Endothelial cell of umbilical vein (primary cell): ENCODE results near the gene ATP8A1. TPM values are rescaled to one million over a fixed set of nuclear protein-coding genes. Genes with fewer than 3 reads are reported as not detected.

Experiments used
- BruUV-seq: library from RNA; stranded (reverse); fragments of 400-500 nt; replicated peaks from 2 replicates; lab custom pipeline; 2021; lab: Mats Ljungman, UMichigan
- CTCF ChIA-PET: fragments of 300-600, 350-600 bp; sonication (Branson Sonifier 250); formaldehyde crosslinking; loops from one replicate; lab custom pipeline; 2021; ENCODE audit warnings: antibody characterized with exemption, inconsistent platforms; lab: Charles Lee
- POLR2A ChIA-PET: fragments of 300-600, 350-600 bp; sonication (Branson Sonifier 250); formaldehyde crosslinking; loops from one replicate; lab custom pipeline; 2021; ENCODE audit warnings: antibody characterized with exemption, inconsistent platforms; lab: Charles Lee
- DNase-seq: peaks from one replicate; pipeline ENCODE4 v3.0.0-alpha.2; 2011; ENCODE audit warnings: low read depth, low spot score
- FAIRE-seq: peaks from 2 replicates; lab custom pipeline; 2011; peaks lifted over from hg19 to GRCh38; lab: Jason Lieb, UNC
- H2AFZ ChIP-seq: 2 replicates; pipeline ENCODE4 v1.6.0; 2012; ENCODE audit warnings: low read depth, low read length, control low read depth, inconsistent platforms
- H3K27ac ChIP-seq: 2 replicates; pipeline ENCODE4 v1.5.1; 2011; ENCODE audit warnings: low read depth, mild to moderate bottlenecking, control low read depth, low read length, moderate library complexity; ENCODE audit not compliant: insufficient read depth
- H3K27me3 ChIP-seq, 2 experiments: 2 replicates each; pipeline versions ENCODE4 v1.6.0 to v1.6.1; 2011; ENCODE audit warnings: low read length in 2 of 2, mixed read lengths in 1 of 2; ENCODE audit not compliant: control insufficient read depth in 2 of 2, insufficient read depth in 2 of 2
- H3K36me3 ChIP-seq, 2 experiments: 2 replicates in 1 of 2; 3 replicates in 1 of 2; pipeline ENCODE4 v1.5.1; 2011; ENCODE audit warnings: low read length in 2 of 2, mild to moderate bottlenecking in 1 of 2, moderate library complexity in 1 of 2; ENCODE audit not compliant: control insufficient read depth in 2 of 2, insufficient read depth in 2 of 2; ENCODE audit errors: extremely low read depth in 1 of 2
- H3K4me1 ChIP-seq: 3 replicates; pipeline ENCODE4 v1.5.1; 2011; ENCODE audit warnings: mild to moderate bottlenecking, low read length; ENCODE audit not compliant: control insufficient read depth, insufficient read depth; ENCODE audit errors: extremely low read depth
- H3K4me2 ChIP-seq: 2 replicates; pipeline ENCODE4 v1.6.1; 2011; ENCODE audit warnings: low read length, control low read depth, mixed read lengths; ENCODE audit not compliant: insufficient read depth
- H3K4me3 ChIP-seq, 3 experiments: fragments of 200-600 bp in 1 of 3; sonication (generic), shearing (Covaris generic) in 1 of 3; replicated peaks in 1 of 3; 2 replicates each; pipeline ENCODE4 v1.5.1; 2011 to 2016; ENCODE audit warnings: control low read depth in 3 of 3, low read length in 3 of 3, mild to moderate bottlenecking in 2 of 3, inconsistent platforms in 1 of 3, low read depth in 1 of 3, moderate library complexity in 1 of 3; ENCODE audit not compliant: insufficient read depth in 1 of 3
- H3K79me2 ChIP-seq: 2 replicates; pipeline ENCODE4 v1.6.0; 2012; ENCODE audit warnings: low read length, inconsistent platforms; ENCODE audit not compliant: control insufficient read depth, insufficient read depth
- H3K9ac ChIP-seq: replicated peaks from 2 replicates; pipeline ENCODE3; 2011; ENCODE audit warnings: low read length, control low read depth; ENCODE audit not compliant: insufficient read depth; ENCODE audit errors: extremely low read depth
- H3K9me1 ChIP-seq: replicated peaks from 3 replicates; pipeline ENCODE4 v1.6.0; 2011; ENCODE audit warnings: mild to moderate bottlenecking, low read length; ENCODE audit not compliant: control insufficient read depth, insufficient read depth; ENCODE audit errors: extremely low read depth
- H3K9me3 ChIP-seq: replicated peaks from 2 replicates; pipeline ENCODE4 v1.5.1; 2012; ENCODE audit warnings: low read length, inconsistent platforms; ENCODE audit not compliant: control insufficient read depth, insufficient read depth
- H4K20me1 ChIP-seq: replicated peaks from 2 replicates; pipeline ENCODE3; 2011; ENCODE audit warnings: mild to moderate bottlenecking, low read length; ENCODE audit not compliant: control insufficient read depth, insufficient read depth; ENCODE audit errors: extremely low read depth
- CTCF ChIP-seq, 2 donors: IDR thresholded peaks; 1 replicate in 1 of 2; 2 replicates in 1 of 2; pipeline ENCODE4 v1.5.1; 2011; ENCODE audit warnings: low read length in 2 of 2, mild to moderate bottlenecking in 2 of 2, moderate library complexity in 2 of 2, control low read depth in 1 of 2, inconsistent platforms in 1 of 2, low read depth in 1 of 2; ENCODE audit not compliant: insufficient read depth in 1 of 2; ENCODE audit errors: extremely low read depth in 1 of 2
- EZH2 ChIP-seq: IDR thresholded peaks from 2 replicates; pipeline ENCODE4 v1.6.1; 2012; ENCODE audit warnings: borderline replicate concordance, low read depth, mild to moderate bottlenecking, moderate library complexity, low read length, inconsistent platforms; ENCODE audit not compliant: severe bottlenecking
- FOS ChIP-seq: IDR thresholded peaks from 2 replicates; pipeline ENCODE4 v1.6.1; 2011; ENCODE audit warnings: mild to moderate bottlenecking, low read length, moderate library complexity, borderline replicate concordance; ENCODE audit not compliant: insufficient read depth
- GATA2 ChIP-seq: IDR thresholded peaks from 2 replicates; pipeline ENCODE4 v1.7.0; 2011; ENCODE audit warnings: low read depth, mild to moderate bottlenecking, moderate library complexity, mixed read lengths, low read length; ENCODE audit not compliant: insufficient read length, insufficient read depth
- JUN ChIP-seq: IDR thresholded peaks from 2 replicates; pipeline ENCODE4 v1.6.1; 2011; ENCODE audit warnings: borderline replicate concordance, low read depth; ENCODE audit not compliant: insufficient read length, insufficient read depth
- MAX ChIP-seq: IDR thresholded peaks from 2 replicates; pipeline ENCODE4 v1.6.1; 2011; ENCODE audit not compliant: insufficient read depth, insufficient read length
- MYC ChIP-seq: IDR thresholded peaks from one replicate; pipeline ENCODE4 v1.6.1; 2011; ENCODE audit warnings: mild to moderate bottlenecking, low read depth, low read length
- POLR2AphosphoS5 ChIP-seq: IDR thresholded peaks from 2 replicates; pipeline ENCODE4 v1.6.1; 2012; ENCODE audit warnings: low read depth, mild to moderate bottlenecking, control low read depth, low read length, moderate library complexity; ENCODE audit not compliant: insufficient read depth
- dilution Hi-C: fragments of 300-500 bp; cut with MboI; formaldehyde crosslinking; loops from one replicate; pipeline ENCODE4 v1.15.0; 2019; ENCODE audit warnings: low sequenced_read_pairs; ENCODE audit not compliant: extremely low pct_ligation_motif_present
- intact Hi-C: fragments of 100-400 bp; cut with micrococcal nuclease; formaldehyde crosslinking; loops from one replicate; pipeline ENCODE4 v1.10.0; 2022
- polyA plus RNA-seq, 4 experiments: library from polyadenylated mRNA; depleted of rRNA in 3 of 4; stranded (reverse) in 3 of 4; unstranded in 1 of 4; fragments of >200 nt; gene quantifications; 2 replicates each; pipeline versions ENCODE4 v1.2.1 to v1.2.3, GENCODE V29; 2011 to 2012; ENCODE audit warnings: missing spikeins in 1 of 4
- total RNA-seq: library from RNA; stranded (reverse); gene quantifications from 2 replicates; pipeline ENCODE4 v1.2.3, GENCODE V29; 2021

ATP8A1 gene
- total and polyA plus RNA-seq, 2 donors (not counting 3 experiments of a cell fraction or from before 2014, with no cell fraction given) = 0.97 to 11.5 TPM

DNA sequence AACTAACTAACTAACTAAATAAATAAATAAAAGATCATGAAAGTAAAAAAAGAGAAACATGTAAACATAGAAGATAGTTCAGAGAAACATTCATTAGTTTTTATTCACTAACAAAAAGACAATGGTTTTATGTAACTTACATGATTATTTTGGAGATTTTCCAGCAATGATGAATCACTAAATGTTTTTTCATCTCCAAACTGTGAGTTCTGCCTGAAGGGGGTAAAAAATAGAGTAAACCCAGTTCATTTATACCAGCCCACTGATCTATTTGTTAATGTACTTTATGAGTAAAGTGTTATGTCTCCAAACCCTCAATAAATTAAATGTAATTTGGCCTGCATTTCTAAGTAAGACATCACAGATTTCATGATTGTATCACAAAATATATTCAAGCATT, 101.1 kb downstream of the ATP8A1 start:
- CTCF ChIA-PET = no interaction called here
- Histone ChIP-seq H3K79me2 (no peaks in the 10 kb centered on the region), H3K36me3 (no peaks in the 10 kb centered on the region), H3K27me3 (no peaks in the 10 kb centered on the region), H3K27ac (no peak overlapping the region), H3K9ac (no peak overlapping the region), H3K9me3 (no peaks in the 10 kb centered on the region), H4K20me1 (no peaks in the 10 kb centered on the region), H3K9me1 (no peaks in the 10 kb centered on the region), H3K4me2 (no peak overlapping the region), H3K4me1 (no peaks in the 10 kb centered on the region), H2AFZ (no peak overlapping the region), H3K4me3 (no peak overlapping the region)
- intact Hi-C loops = no loop called here
- peak; percentile 28 for DNase-seq
- FAIRE-seq = no peak
- POLR2A ChIA-PET = no interaction called here
- no TSS peak for BruUV-seq
- dilution Hi-C loops = no loop called here
- TF ChIP-seq FOS = no peak
- no peak for TF ChIP-seq GATA2
- TF ChIP-seq POLR2AphosphoS5 = no peak

DNA sequence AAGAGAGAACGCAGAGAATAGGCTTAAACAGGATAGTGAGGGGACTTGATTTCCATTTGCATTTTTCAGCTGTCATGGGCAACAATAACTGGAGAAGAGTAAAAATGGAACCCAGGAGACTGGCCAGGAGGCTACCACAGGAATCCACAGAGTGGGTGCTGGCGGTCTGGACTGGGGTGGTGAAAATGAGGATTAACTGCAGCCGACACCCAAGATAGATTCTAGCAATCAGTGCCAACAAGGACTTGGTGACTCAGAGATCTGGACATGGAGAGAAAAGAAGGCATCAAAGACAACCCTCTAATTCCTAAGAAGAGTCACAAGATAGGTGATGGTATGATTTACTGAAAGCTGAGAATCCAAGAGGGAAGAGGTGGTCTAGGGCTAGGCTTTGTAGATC, 102.8 kb downstream of the ATP8A1 start:
- Histone ChIP-seq H3K36me3 (no peaks in the 10 kb centered on the region), H3K4me1 (no peaks in the 10 kb centered on the region), H3K79me2 (no peaks in the 10 kb centered on the region), H3K27ac (no peak overlapping the region), H3K27me3 (no peaks in the 10 kb centered on the region), H4K20me1 (no peaks in the 10 kb centered on the region), H2AFZ (no peak overlapping the region), H3K9ac (no peak overlapping the region), H3K4me2 (no peak overlapping the region), H3K4me3 (no peak overlapping the region), H3K9me1 (no peaks in the 10 kb centered on the region), H3K9me3 (no peaks in the 10 kb centered on the region)
- dilution Hi-C loops = no loop called here
- ChIA-PET POLR2A (no interaction called here), CTCF (interaction anchor here (1.1 to 1.2 kb wide), 3 partner anchors 14 to 274 kb away, joined by 4 to 6 read pairs (median 4); no protein-coding TSS in a partner anchor)
- DNase-seq = no peak
- TF ChIP-seq MAX = no peak
- no peak for TF ChIP-seq FOS
- TF ChIP-seq MYC = no peak
- TF ChIP-seq GATA2 = no peak
- TF ChIP-seq CTCF (IDR thresholded peaks at IDR 0.05; ENCODE audit: extremely low read depth in 1 of 2, insufficient read depth in 1 of 2, low read depth in 1 of 2, low read length in 2 of 2) = no peak
- no peak for TF ChIP-seq JUN
- no peak for TF ChIP-seq EZH2
- no peak for TF ChIP-seq POLR2AphosphoS5
- no TSS peak for BruUV-seq
- no peak for FAIRE-seq
- intact Hi-C loops = no loop called here
